Measurements from ENCODE around the gene SP6.

Gene SP6

GRCh38 chr17:47850692-47851573 is at the start of gene SP6:
SP6 (minus strand) TSS chr17:47851163; CDS start chr17:47848429, 2,734 bp downstream.
- H3K9me3 ChIP-seq (ENCODE audit: insufficient read depth, low read depth, low read length) = no peaks in the 10 kb centered on the region
- no peaks in the 10 kb centered on the region for H3K36me3 ChIP-seq (ENCODE audit: insufficient read depth, low read depth, low read length)
- peak within 1 kb of the TSS; percentile 74 for H3K4me3 ChIP-seq (ENCODE audit: low read length)
- peaks cover 100% of the 10 kb centered on the region for H3K27me3 ChIP-seq (ENCODE audit: insufficient read depth, low read length)
- no peak within 1 kb of the TSS; the same call in 1 of the 2 replicates for H3K9ac ChIP-seq (ENCODE audit: low read depth, low read length)
- H3K4me1 ChIP-seq (ENCODE audit: insufficient read depth, low read length) = peaks cover 8% of the 10 kb centered on the region; the same call in 1 of the 2 replicates
- H3K27ac ChIP-seq (ENCODE audit: low read length) = no peak within 1 kb of the TSS

GRCh38 chr17:47899643-47900042 is 48.7 kb upstream of the SP6 start:
- Histone ChIP-seq H3K9me3 (ENCODE audit: insufficient read depth, low read depth, low read length) (no peaks in the 10 kb centered on the region), H3K9ac (ENCODE audit: low read depth, low read length) (no peak overlapping the region), H3K4me3 (ENCODE audit: low read length) (no peak overlapping the region), H3K36me3 (ENCODE audit: insufficient read depth, low read depth, low read length) (peaks cover 13% of the 10 kb centered on the region), H3K27me3 (ENCODE audit: insufficient read depth, low read length) (no peaks in the 10 kb centered on the region), H3K27ac (ENCODE audit: low read length) (no peak overlapping the region), H3K4me1 (ENCODE audit: insufficient read depth, low read length) (peaks cover 26% of the 10 kb centered on the region)

GRCh38 chr17:47898241-47898640 is 47.3 kb upstream of the SP6 start:
- no peak overlapping the region for H3K27ac ChIP-seq (ENCODE audit: low read length)
- no peak overlapping the region for H3K4me3 ChIP-seq (ENCODE audit: low read length)
- H3K4me1 ChIP-seq (ENCODE audit: insufficient read depth, low read length) = peaks cover 26% of the 10 kb centered on the region
- peaks cover 13% of the 10 kb centered on the region for H3K36me3 ChIP-seq (ENCODE audit: insufficient read depth, low read depth, low read length)
- H3K9ac ChIP-seq (ENCODE audit: low read depth, low read length) = no peak overlapping the region
- no peaks in the 10 kb centered on the region for H3K9me3 ChIP-seq (ENCODE audit: insufficient read depth, low read depth, low read length)
- H3K27me3 ChIP-seq (ENCODE audit: insufficient read depth, low read length) = no peaks in the 10 kb centered on the region

DNA sequence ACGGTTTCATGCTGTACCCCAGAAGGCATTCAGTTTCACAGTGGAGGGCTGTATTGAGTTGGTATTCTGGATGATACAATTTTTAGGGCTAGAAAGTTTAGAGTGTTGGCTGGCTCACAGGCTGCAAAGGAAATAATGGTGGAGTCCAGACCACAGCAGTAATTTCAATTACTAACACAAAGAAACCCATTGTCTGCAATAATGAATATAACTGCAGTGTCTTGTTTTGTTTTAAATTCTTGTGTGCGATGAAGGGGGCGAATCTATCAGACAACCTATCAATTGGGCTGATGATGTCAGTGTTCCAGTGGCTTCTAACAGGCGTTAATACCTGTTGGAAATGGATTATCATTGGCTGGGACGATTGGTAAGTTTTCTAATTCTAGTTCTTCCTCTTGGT is 46.6 kb upstream of the SP6 start:
- Histone ChIP-seq H3K36me3 (ENCODE audit: insufficient read depth, low read depth, low read length) (peaks cover 13% of the 10 kb centered on the region), H3K4me3 (ENCODE audit: low read length) (peak overlapping the region; percentile 86), H3K9ac (ENCODE audit: low read depth, low read length) (no peak overlapping the region; the same call in 1 of the 2 replicates), H3K9me3 (ENCODE audit: insufficient read depth, low read depth, low read length) (no peaks in the 10 kb centered on the region), H3K4me1 (ENCODE audit: insufficient read depth, low read length) (peaks cover 26% of the 10 kb centered on the region), H3K27ac (ENCODE audit: low read length) (no peak overlapping the region), H3K27me3 (ENCODE audit: insufficient read depth, low read length) (no peaks in the 10 kb centered on the region)

- Histone ChIP-seq H3K27ac (ENCODE audit: low read length) (peak overlapping the region; percentile 3), H3K4me1 (ENCODE audit: insufficient read depth, low read length) (peaks cover 21% of the 10 kb centered on the region), H3K4me3 (ENCODE audit: low read length) (peak overlapping the region; percentile 86), H3K9ac (ENCODE audit: low read depth, low read length) (peak overlapping the region; percentile 80; the same call in 1 of the 2 replicates), H3K9me3 (ENCODE audit: insufficient read depth, low read depth, low read length) (no peaks in the 10 kb centered on the region), H3K36me3 (ENCODE audit: insufficient read depth, low read depth, low read length) (peaks cover 13% of the 10 kb centered on the region), H3K27me3 (ENCODE audit: insufficient read depth, low read length) (no peaks in the 10 kb centered on the region)
These were observed 45.9 kb upstream of the SP6 start for GRCh38 chr17:47896672-47897490.

DNA sequence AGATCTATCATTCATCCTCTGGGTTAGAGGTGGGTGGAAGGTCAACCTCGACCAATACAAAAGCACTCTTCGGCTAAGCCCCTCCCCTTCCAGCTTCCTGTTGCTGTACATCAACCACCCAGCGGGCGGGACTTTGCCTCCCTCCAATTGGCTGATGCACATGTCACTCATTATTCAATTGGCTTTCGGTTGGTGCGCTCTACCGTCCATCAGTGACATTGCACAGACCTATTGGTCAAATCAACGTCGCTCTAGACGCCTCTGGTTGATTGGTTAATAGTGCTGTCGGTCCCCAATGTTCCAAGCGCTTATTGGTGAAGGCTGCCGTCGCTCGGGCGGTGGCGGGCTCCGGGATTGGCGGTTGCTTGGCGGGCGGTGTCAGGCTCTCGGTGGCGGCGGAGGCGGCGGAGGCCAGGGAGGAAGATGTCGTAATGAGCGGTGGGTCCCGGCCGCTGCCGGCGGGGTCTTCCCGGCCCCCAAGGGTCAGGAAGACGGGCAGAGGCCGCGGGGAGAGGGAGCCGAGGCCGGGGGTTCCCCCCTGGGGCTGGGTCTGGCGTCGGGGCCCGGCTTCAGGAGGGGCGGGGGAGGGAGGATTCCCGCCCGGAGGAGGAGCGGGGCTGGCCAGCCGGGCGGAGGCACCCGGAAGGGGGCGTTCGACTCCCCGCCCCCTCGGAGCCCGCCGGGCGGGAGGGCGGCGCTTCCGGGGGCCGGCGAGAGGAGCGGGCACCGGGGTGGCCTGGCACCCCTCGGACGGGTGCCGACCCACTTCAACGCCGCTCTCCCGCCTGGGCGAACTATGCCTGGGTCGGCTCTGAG is 45.1 kb upstream of the SP6 start, which contains the start of gene SP2:
SP2 (plus strand) TSS at position 381 of the 816 bp plus-strand sequence; CDS start at position 432, 51 bp downstream.
- Histone ChIP-seq H3K4me1 (ENCODE audit: insufficient read depth, low read length) (peaks cover 15% of the 10 kb centered on the region; the same call in 1 of the 2 replicates), H3K27me3 (ENCODE audit: insufficient read depth, low read length) (no peaks in the 10 kb centered on the region), H3K36me3 (ENCODE audit: insufficient read depth, low read depth, low read length) (peaks cover 13% of the 10 kb centered on the region), H3K27ac (ENCODE audit: low read length) (peak within 1 kb of the TSS; percentile 66), H3K4me3 (ENCODE audit: low read length) (peak within 1 kb of the TSS; percentile 93), H3K9ac (ENCODE audit: low read depth, low read length) (peak within 1 kb of the TSS; percentile 93), H3K9me3 (ENCODE audit: insufficient read depth, low read depth, low read length) (no peaks in the 10 kb centered on the region)

GRCh38 chr17:47895347-47895855 is 44.4 kb upstream of the SP6 start:
- peaks cover 13% of the 10 kb centered on the region for H3K36me3 ChIP-seq (ENCODE audit: insufficient read depth, low read depth, low read length)

DNA sequence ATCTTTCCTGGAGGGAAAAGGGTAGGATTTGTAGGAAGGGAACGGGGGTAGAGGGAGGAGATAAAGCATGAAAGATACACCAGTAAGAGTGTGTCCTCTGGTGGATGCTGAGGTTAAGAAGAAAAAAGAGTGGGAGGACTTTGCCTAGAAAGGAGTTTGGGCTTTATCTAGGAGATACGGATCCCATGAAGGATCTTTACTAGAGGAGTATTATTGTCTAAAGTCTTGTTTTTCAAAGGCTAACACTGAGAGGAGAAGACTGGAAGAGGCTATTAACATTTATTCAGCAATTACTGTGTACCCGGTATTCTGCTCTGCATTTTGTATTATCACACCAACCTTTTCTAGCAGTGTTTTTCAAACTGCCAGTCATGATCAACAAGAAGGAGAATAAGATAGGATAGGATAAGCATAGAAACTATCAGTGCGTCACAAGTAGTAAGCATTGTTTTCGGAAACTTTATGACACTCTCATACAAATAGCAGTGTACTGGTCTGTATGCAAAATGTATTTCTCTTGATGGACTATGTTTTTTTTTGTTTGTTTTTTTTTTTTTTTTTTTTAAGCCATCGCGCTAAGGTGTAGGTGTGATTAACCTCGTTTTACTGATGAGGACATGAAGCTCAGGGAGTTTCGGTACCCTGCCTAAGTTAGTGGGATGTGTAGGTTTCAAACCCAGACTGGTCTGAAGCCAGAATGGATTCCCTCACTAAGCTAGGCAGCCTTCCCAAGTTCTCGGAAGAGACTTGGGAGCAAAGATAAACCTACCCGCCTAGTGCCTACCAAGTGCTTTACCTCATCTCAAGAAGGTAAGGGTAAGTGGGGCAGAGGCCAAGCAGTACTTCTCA is 43.8 kb upstream of the SP6 start:
- peaks cover 13% of the 10 kb centered on the region for H3K36me3 ChIP-seq (ENCODE audit: insufficient read depth, low read depth, low read length)
- H3K9ac ChIP-seq (ENCODE audit: low read depth, low read length) = peak overlapping the region; percentile 93
- no peaks in the 10 kb centered on the region for H3K9me3 ChIP-seq (ENCODE audit: insufficient read depth, low read depth, low read length)
- peak overlapping the region; percentile 66 for H3K27ac ChIP-seq (ENCODE audit: low read length)
- peak overlapping the region; percentile 93 for H3K4me3 ChIP-seq (ENCODE audit: low read length)
- H3K4me1 ChIP-seq (ENCODE audit: insufficient read depth, low read length) = peaks cover 5% of the 10 kb centered on the region; the same call in 1 of the 2 replicates
- no peaks in the 10 kb centered on the region for H3K27me3 ChIP-seq (ENCODE audit: insufficient read depth, low read length)

More at GRCh38 chr17:47895347-47895855, 44.4 kb upstream of the SP6 start:
- Histone ChIP-seq H3K9ac (ENCODE audit: low read depth, low read length) (peak overlapping the region; percentile 93), H3K9me3 (ENCODE audit: insufficient read depth, low read depth, low read length) (no peaks in the 10 kb centered on the region), H3K27ac (ENCODE audit: low read length) (peak overlapping the region; percentile 66), H3K4me1 (ENCODE audit: insufficient read depth, low read length) (peaks cover 8% of the 10 kb centered on the region; the same call in 1 of the 2 replicates), H3K27me3 (ENCODE audit: insufficient read depth, low read length) (no peaks in the 10 kb centered on the region), H3K4me3 (ENCODE audit: low read length) (peak overlapping the region; percentile 93)

DNA sequence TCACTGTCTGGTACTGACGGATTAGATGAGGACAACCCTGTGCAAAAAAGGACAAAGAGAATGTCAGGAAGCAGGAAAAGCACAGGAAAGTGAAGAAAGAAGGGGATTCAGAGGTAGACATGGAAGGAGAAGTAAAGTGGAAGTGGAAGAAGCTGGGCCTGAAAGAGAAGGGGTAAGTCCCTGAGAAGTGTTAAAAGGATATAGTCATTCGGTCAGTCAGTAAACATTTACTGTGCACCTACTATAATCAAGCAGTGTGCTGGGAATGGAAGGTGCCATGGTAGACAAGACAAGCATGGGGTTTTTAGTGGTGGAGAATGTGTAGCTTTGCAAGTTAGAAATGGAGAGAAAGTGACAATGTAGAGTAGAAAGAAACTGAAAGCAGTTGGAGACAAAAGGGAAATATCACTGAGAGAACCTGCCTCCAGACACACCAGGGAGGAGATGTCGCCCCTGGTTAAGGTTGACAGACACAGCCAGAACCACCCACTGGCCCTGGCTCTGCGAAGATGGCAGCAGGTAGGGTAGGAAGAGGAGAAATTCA is 40.7 kb upstream of the SP6 start:
- Histone ChIP-seq H3K36me3 (ENCODE audit: insufficient read depth, low read depth, low read length) (no peaks in the 10 kb centered on the region), H3K27me3 (ENCODE audit: insufficient read depth, low read length) (no peaks in the 10 kb centered on the region), H3K9ac (ENCODE audit: low read depth, low read length) (no peak overlapping the region), H3K9me3 (ENCODE audit: insufficient read depth, low read depth, low read length) (no peaks in the 10 kb centered on the region), H3K27ac (ENCODE audit: low read length) (no peak overlapping the region), H3K4me1 (ENCODE audit: insufficient read depth, low read length) (peaks cover 5% of the 10 kb centered on the region; the same call in 1 of the 2 replicates), H3K4me3 (ENCODE audit: low read length) (no peak overlapping the region)

Data from iPS-20b (cell line).